WTC11 (cell line): ENCODE measurements around the gene SAG.

Experiments used
- CBFB ChIP-seq: sonication (generic); formaldehyde crosslinking; IDR thresholded peaks from 2 replicates; pipeline ENCODE4 v1.8.1; 2022; ENCODE audit warnings: mild to moderate bottlenecking, low read depth, missing genetic modification reagents
- NFYB ChIP-seq: sonication (generic); formaldehyde crosslinking; conservative IDR thresholded peaks from 2 replicates; pipeline ENCODE4 v1.8.0; 2022; ENCODE audit warnings: low read depth, missing genetic modification reagents
- TEAD1 ChIP-seq: sonication (generic); formaldehyde crosslinking; IDR thresholded peaks from 2 replicates; pipeline ENCODE4 v1.8.0; 2022; ENCODE audit warnings: mild to moderate bottlenecking, missing genetic modification reagents
- TF ChIP-seq, protein P1 (sequence below): sonication (generic); formaldehyde crosslinking; IDR thresholded peaks from 2 replicates; pipeline ENCODE4 v1.8.1; 2022; ENCODE audit warnings: mild to moderate bottlenecking, missing genetic modification reagents, moderate library complexity, borderline replicate concordance
- TF ChIP-seq, protein P2 (sequence below): fragments of 200-600 bp; IDR thresholded peaks from 2 replicates; pipeline ENCODE4 v1.8.0; 2022; ENCODE audit warnings: antibody characterized with exemption

DNA sequence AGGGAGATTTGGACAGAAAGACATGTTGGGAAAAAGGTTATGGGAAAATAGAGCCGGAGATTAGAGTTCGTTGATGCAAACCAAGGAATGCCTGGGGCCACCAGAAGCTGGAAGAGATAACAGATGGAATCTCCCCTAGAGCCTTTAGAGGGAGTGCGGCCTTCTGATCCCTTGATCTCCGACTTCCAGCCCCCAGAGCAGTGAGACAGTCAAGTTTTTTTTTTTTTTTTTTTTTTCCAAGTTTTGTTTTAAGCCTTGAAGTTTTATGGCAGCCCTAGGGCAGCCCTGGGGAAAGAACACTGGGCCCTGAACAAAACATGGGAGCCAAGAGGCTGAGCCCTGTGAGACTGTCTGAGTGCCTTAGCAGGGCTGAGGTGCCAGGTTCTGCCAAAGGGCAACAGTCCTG lies 53.2 kb downstream of the SAG start:
- no peak for TF ChIP-seq NFYB (CRISPR knock-in tag)
- TF ChIP-seq TEAD1 (CRISPR knock-in tag): no peak
- TF ChIP-seq, protein P1, sequence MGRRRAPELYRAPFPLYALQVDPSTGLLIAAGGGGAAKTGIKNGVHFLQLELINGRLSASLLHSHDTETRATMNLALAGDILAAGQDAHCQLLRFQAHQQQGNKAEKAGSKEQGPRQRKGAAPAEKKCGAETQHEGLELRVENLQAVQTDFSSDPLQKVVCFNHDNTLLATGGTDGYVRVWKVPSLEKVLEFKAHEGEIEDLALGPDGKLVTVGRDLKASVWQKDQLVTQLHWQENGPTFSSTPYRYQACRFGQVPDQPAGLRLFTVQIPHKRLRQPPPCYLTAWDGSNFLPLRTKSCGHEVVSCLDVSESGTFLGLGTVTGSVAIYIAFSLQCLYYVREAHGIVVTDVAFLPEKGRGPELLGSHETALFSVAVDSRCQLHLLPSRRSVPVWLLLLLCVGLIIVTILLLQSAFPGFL (CRISPR knock-in tag): no peak
- no peak for TF ChIP-seq CBFB (CRISPR knock-in tag)
- TF ChIP-seq, protein P2, sequence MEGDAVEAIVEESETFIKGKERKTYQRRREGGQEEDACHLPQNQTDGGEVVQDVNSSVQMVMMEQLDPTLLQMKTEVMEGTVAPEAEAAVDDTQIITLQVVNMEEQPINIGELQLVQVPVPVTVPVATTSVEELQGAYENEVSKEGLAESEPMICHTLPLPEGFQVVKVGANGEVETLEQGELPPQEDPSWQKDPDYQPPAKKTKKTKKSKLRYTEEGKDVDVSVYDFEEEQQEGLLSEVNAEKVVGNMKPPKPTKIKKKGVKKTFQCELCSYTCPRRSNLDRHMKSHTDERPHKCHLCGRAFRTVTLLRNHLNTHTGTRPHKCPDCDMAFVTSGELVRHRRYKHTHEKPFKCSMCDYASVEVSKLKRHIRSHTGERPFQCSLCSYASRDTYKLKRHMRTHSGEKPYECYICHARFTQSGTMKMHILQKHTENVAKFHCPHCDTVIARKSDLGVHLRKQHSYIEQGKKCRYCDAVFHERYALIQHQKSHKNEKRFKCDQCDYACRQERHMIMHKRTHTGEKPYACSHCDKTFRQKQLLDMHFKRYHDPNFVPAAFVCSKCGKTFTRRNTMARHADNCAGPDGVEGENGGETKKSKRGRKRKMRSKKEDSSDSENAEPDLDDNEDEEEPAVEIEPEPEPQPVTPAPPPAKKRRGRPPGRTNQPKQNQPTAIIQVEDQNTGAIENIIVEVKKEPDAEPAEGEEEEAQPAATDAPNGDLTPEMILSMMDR: no peak
